PC-9 (cell line): ENCODE results near the gene PRRG3. TPM values are rescaled to one million over a fixed set of nuclear protein-coding genes. Genes with fewer than 3 reads are reported as not detected.

Source experiments
- BruUV-seq: library from RNA; stranded (reverse); fragments of 400-500 nt; replicated peaks from 2 replicates; lab custom pipeline; 2021; lab: Mats Ljungman, UMichigan
- CTCF ChIA-PET: fragments of 300-600 bp; sonication (Branson Sonifier 250); formaldehyde crosslinking; loops from one replicate; lab custom pipeline; 2022; ENCODE audit warnings: antibody characterized with exemption; lab: Charles Lee
- POLR2A ChIA-PET: fragments of 300-600 bp; sonication (Branson Sonifier 250); formaldehyde crosslinking; loops from one replicate; lab custom pipeline; 2022; ENCODE audit warnings: antibody characterized with exemption; ENCODE audit not compliant: unreplicated experiment; lab: Charles Lee
- DNase-seq, 2 experiments: peaks; one replicate each; pipeline versions ENCODE4 v3.0.0 to v3.0.0-alpha.2; 2015 to 2022; ENCODE audit warnings: mixed read lengths in 1 of 2
- H2AFZ ChIP-seq: fragments of 200-600 bp; sonication (generic); 2 replicates; pipeline ENCODE4 v1.8.1; 2017; ENCODE audit warnings: antibody characterized with exemption
- H3F3A ChIP-seq: fragments of 200-600 bp; sonication (generic); 2 replicates; pipeline ENCODE4 v1.8.1; 2017; ENCODE audit warnings: antibody characterized with exemption, mild to moderate bottlenecking, low read depth; ENCODE audit not compliant: insufficient read depth
- H3K27ac ChIP-seq: fragments of 200-600 bp; sonication (generic); 2 replicates; pipeline ENCODE4 v1.6.1; 2016; ENCODE audit warnings: mixed run types
- H3K27me3 ChIP-seq: fragments of 200-600 bp; sonication (generic); 2 replicates; pipeline ENCODE4 v1.6.1; 2016; ENCODE audit warnings: low read depth, mixed run types; ENCODE audit not compliant: insufficient read depth
- H3K36me3 ChIP-seq: fragments of 200-600 bp; sonication (generic); 2 replicates; pipeline ENCODE4 v1.6.1; 2016; ENCODE audit warnings: low read depth, mixed run types
- H3K4me1 ChIP-seq: fragments of 200-600 bp; sonication (generic); replicated peaks from 2 replicates; pipeline ENCODE4 v1.6.1; 2016; ENCODE audit warnings: mixed run types; ENCODE audit not compliant: insufficient read depth
- H3K4me2 ChIP-seq: fragments of 200-600 bp; sonication (generic); 2 replicates; pipeline ENCODE4 v1.6.1; 2017; ENCODE audit warnings: mixed run types
- H3K4me3 ChIP-seq: fragments of 200-600 bp; sonication (generic); 2 replicates; pipeline ENCODE4 v1.6.1; 2016; ENCODE audit warnings: mixed run types
- H3K79me2 ChIP-seq: fragments of 200-600 bp; sonication (generic); 2 replicates; pipeline ENCODE4 v1.6.1; 2017; ENCODE audit warnings: low read depth, mixed run types
- H3K9me2 ChIP-seq: fragments of 200-600 bp; sonication (generic); 2 replicates; pipeline ENCODE4 v1.8.1; 2017; ENCODE audit warnings: mild to moderate bottlenecking; ENCODE audit not compliant: insufficient read depth
- H3K9me3 ChIP-seq: fragments of 200-600 bp; sonication (generic); 2 replicates; pipeline ENCODE4 v1.8.1; 2016; ENCODE audit warnings: low read depth; ENCODE audit not compliant: insufficient read depth
- H4K20me1 ChIP-seq: fragments of 200-600 bp; sonication (generic); 2 replicates; pipeline ENCODE4 v1.8.1; 2017; ENCODE audit not compliant: insufficient read depth
- EZH2 ChIP-seq: fragments of 200-600 bp; sonication (generic); IDR thresholded peaks from 2 replicates; pipeline ENCODE4 v1.8.0; 2017; ENCODE audit warnings: antibody characterized with exemption, low read depth
- intact Hi-C: fragments of 100-400 bp; cut with micrococcal nuclease; formaldehyde crosslinking; loops from one replicate; pipeline ENCODE4 v1.10.0; 2022; ENCODE audit not compliant: unreplicated experiment
- total RNA-seq: library from RNA; stranded (reverse); gene quantifications from 2 replicates; pipeline ENCODE4 v1.2.3, GENCODE V29; 2021
- TF ChIP-seq, protein P1 (sequence below): fragments of 200-600 bp; sonication (generic); conservative IDR thresholded peaks from 2 replicates; pipeline ENCODE4 v1.6.1; 2017; ENCODE audit warnings: mixed run types, antibody characterized with exemption, mild to moderate bottlenecking, moderate library complexity

PRRG3 gene
- total RNA-seq, 1 experiment from 2014 or later = not detected

- ChIA-PET CTCF (no interaction called here), POLR2A (no interaction called here)
- Histone ChIP-seq H4K20me1 (no peaks in the 10 kb centered on the region), H3K27ac (no peak overlapping the region), H3K9me3 (no peaks in the 10 kb centered on the region), H2AFZ (no peak overlapping the region), H3F3A (no peaks in the 10 kb centered on the region), H3K9me2 (no peaks in the 10 kb centered on the region), H3K4me2 (no peak overlapping the region), H3K36me3 (no peaks in the 10 kb centered on the region), H3K27me3 (peaks cover 41% of the 10 kb centered on the region), H3K4me3 (no peak overlapping the region), H3K4me1 (no peaks in the 10 kb centered on the region), H3K79me2 (no peaks in the 10 kb centered on the region)
- no TSS peak for BruUV-seq
- TF ChIP-seq, protein P1, sequence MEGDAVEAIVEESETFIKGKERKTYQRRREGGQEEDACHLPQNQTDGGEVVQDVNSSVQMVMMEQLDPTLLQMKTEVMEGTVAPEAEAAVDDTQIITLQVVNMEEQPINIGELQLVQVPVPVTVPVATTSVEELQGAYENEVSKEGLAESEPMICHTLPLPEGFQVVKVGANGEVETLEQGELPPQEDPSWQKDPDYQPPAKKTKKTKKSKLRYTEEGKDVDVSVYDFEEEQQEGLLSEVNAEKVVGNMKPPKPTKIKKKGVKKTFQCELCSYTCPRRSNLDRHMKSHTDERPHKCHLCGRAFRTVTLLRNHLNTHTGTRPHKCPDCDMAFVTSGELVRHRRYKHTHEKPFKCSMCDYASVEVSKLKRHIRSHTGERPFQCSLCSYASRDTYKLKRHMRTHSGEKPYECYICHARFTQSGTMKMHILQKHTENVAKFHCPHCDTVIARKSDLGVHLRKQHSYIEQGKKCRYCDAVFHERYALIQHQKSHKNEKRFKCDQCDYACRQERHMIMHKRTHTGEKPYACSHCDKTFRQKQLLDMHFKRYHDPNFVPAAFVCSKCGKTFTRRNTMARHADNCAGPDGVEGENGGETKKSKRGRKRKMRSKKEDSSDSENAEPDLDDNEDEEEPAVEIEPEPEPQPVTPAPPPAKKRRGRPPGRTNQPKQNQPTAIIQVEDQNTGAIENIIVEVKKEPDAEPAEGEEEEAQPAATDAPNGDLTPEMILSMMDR = no peak
- no peak for TF ChIP-seq EZH2
- DNase-seq = no peak
- intact Hi-C loops = no loop called here
Measured at GRCh38 chrX:151688695-151689094, 6.6 kb upstream of the PRRG3 start.

GRCh38 chrX:151692825-151693224 is 2.4 kb upstream of the PRRG3 start:
- no peak for DNase-seq
- H3K9me2 ChIP-seq = no peaks in the 10 kb centered on the region
- no peak overlapping the region for H3K4me2 ChIP-seq
- intact Hi-C loops = loop anchor here (1.0 kb wide), 1 partner anchor 40 kb away; no protein-coding TSS in a partner anchor
- H3K36me3 ChIP-seq = no peaks in the 10 kb centered on the region
- H3K27me3 ChIP-seq = peaks cover 58% of the 10 kb centered on the region
- POLR2A ChIA-PET = no interaction called here
- no peak for TF ChIP-seq EZH2
- TF ChIP-seq, protein P1 = no peak
- no peak overlapping the region for H3K27ac ChIP-seq
- no TSS peak for BruUV-seq
- no peak overlapping the region for H3K4me3 ChIP-seq
- H3K4me1 ChIP-seq = no peaks in the 10 kb centered on the region
- H3K79me2 ChIP-seq = no peaks in the 10 kb centered on the region
- H3K9me3 ChIP-seq = no peaks in the 10 kb centered on the region
- CTCF ChIA-PET = no interaction called here
- no peak overlapping the region for H2AFZ ChIP-seq
- H3F3A ChIP-seq = no peaks in the 10 kb centered on the region
- H4K20me1 ChIP-seq = no peaks in the 10 kb centered on the region

DNA sequence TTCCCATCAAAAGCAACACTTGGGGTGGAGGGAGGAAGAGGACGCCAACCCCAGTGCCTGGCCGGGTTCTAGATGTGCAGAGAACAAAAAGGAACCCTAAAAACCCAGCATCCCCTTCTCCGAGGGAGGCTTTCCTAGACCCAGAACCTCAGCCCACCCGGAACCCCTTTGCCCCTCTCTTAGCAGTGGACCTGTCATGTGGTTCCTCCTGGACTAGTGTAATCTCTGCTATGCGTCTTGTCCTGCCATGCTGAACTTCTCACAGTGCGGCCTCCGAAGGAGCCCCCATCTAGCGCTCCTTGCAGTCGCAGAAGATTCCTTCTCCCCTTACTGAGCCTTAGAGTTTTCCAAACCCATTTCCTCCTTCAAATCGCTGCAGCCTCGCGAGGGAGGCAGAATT is 1.1 kb upstream of the PRRG3 start:
- H3K27ac ChIP-seq = no peak overlapping the region
- no peaks in the 10 kb centered on the region for H3F3A ChIP-seq
- ChIA-PET CTCF (no interaction called here), POLR2A (no interaction called here)
- no peak overlapping the region for H3K4me2 ChIP-seq
- H3K27me3 ChIP-seq = peaks cover 71% of the 10 kb centered on the region
- no peaks in the 10 kb centered on the region for H3K9me3 ChIP-seq
- no peak overlapping the region for H3K4me3 ChIP-seq
- no peaks in the 10 kb centered on the region for H3K79me2 ChIP-seq
- H4K20me1 ChIP-seq = no peaks in the 10 kb centered on the region
- no peak overlapping the region for H2AFZ ChIP-seq
- H3K9me2 ChIP-seq = no peaks in the 10 kb centered on the region
- H3K36me3 ChIP-seq = no peaks in the 10 kb centered on the region
- TF ChIP-seq EZH2 = no peak
- TF ChIP-seq, protein P1 = no peak
- intact Hi-C loops = no loop called here
- no peak for DNase-seq
- H3K4me1 ChIP-seq = no peaks in the 10 kb centered on the region
- BruUV-seq = no TSS peak
